ENCODE data around the gene RAD51B. TPM values are rescaled to one million over a fixed set of nuclear protein-coding genes. Genes with fewer than 3 reads are reported as not detected.
A peak's percentile ranks its signal among the peaks of the same experiment; 100 is the strongest.

RAD51B gene
- total RNA-seq, 1 donor from 2014 or later: 28.5 TPM

GRCh38 chr14:68229423-68230100 lies 410.0 kb downstream of the RAD51B start:
- DNase-seq (ENCODE audit: extremely low spot score in 2 of 2): no peak
- H3K36me3 ChIP-seq: no peaks in the 10 kb centered on the region
- H3K4me3 ChIP-seq: no peak overlapping the region
- no peaks in the 10 kb centered on the region for H3K27me3 ChIP-seq
- intact Hi-C loops (cut with DNase I): no loop called here
- no peak for TF ChIP-seq POLR2AphosphoS5 (IDR thresholded peaks at IDR 0.05; ENCODE audit: insufficient read depth in 1 of 2, low read depth in 1 of 2)
- no peak for TF ChIP-seq POLR2A (IDR thresholded peaks at IDR 0.05)
- TF ChIP-seq CTCF (IDR thresholded peaks at IDR 0.05): no peak
- peaks cover 36% of the 10 kb centered on the region for H3K4me1 ChIP-seq
- no peaks in the 10 kb centered on the region for H3K9me3 ChIP-seq
- H3K27ac ChIP-seq: no peak overlapping the region

- no peak for DNase-seq (ENCODE audit: extremely low spot score in 2 of 2)
- no peaks in the 10 kb centered on the region for H3K9me3 ChIP-seq
- intact Hi-C loops (cut with DNase I): no loop called here
- H3K4me1 ChIP-seq: peaks cover 36% of the 10 kb centered on the region
- H3K27ac ChIP-seq: peak overlapping the region; percentile 78
- no peak for TF ChIP-seq CTCF (IDR thresholded peaks at IDR 0.05)
- no peak for TF ChIP-seq POLR2AphosphoS5 (IDR thresholded peaks at IDR 0.05; ENCODE audit: insufficient read depth in 1 of 2, low read depth in 1 of 2)
- no peak for TF ChIP-seq POLR2A (IDR thresholded peaks at IDR 0.05)
- H3K27me3 ChIP-seq: no peaks in the 10 kb centered on the region
- no peak overlapping the region for H3K4me3 ChIP-seq
- H3K36me3 ChIP-seq: no peaks in the 10 kb centered on the region
These were observed 410.8 kb downstream of the RAD51B start for GRCh38 chr14:68230202-68230949.

- Histone ChIP-seq H3K27ac (peak overlapping the region; percentile 78), H3K4me1 (peaks cover 39% of the 10 kb centered on the region), H3K36me3 (no peaks in the 10 kb centered on the region), H3K27me3 (no peaks in the 10 kb centered on the region), H3K4me3 (no peak overlapping the region), H3K9me3 (no peaks in the 10 kb centered on the region)
- intact Hi-C loops (cut with DNase I): no loop called here
- no peak for DNase-seq (ENCODE audit: extremely low spot score in 2 of 2)
- TF ChIP-seq CTCF (IDR thresholded peaks at IDR 0.05) (no peak), POLR2A (IDR thresholded peaks at IDR 0.05) (no peak), POLR2AphosphoS5 (IDR thresholded peaks at IDR 0.05; ENCODE audit: insufficient read depth in 1 of 2, low read depth in 1 of 2) (no peak)
These were observed 411.6 kb downstream of the RAD51B start for GRCh38 chr14:68230950-68231717.

- no peaks in the 10 kb centered on the region for H3K9me3 ChIP-seq
- H3K27me3 ChIP-seq: no peaks in the 10 kb centered on the region
- no peaks in the 10 kb centered on the region for H3K36me3 ChIP-seq
- TF ChIP-seq POLR2A (IDR thresholded peaks at IDR 0.05) (no peak), POLR2AphosphoS5 (IDR thresholded peaks at IDR 0.05; ENCODE audit: insufficient read depth in 1 of 2, low read depth in 1 of 2) (no peak), CTCF (IDR thresholded peaks at IDR 0.05) (no peak)
- peak overlapping the region; percentile 78 for H3K27ac ChIP-seq
- no peak for DNase-seq (ENCODE audit: extremely low spot score in 2 of 2)
- intact Hi-C loops (cut with DNase I): no loop called here
- no peak overlapping the region for H3K4me3 ChIP-seq
- peaks cover 47% of the 10 kb centered on the region for H3K4me1 ChIP-seq
These were observed 412.3 kb downstream of the RAD51B start for GRCh38 chr14:68231898-68232297.

Measured in vagina (tissue), 2 donors.